ENCODE results near the gene MTHFD1L. TPM values are rescaled to one million over a fixed set of nuclear protein-coding genes. Genes with fewer than 3 reads are reported as not detected.

MTHFD1L gene
- total and polyA plus RNA-seq, 2 of the 8 experiments (the other 6 are each of a cell fraction or from before 2014, with no cell fraction given) = 29.2 to 105 TPM

DNA sequence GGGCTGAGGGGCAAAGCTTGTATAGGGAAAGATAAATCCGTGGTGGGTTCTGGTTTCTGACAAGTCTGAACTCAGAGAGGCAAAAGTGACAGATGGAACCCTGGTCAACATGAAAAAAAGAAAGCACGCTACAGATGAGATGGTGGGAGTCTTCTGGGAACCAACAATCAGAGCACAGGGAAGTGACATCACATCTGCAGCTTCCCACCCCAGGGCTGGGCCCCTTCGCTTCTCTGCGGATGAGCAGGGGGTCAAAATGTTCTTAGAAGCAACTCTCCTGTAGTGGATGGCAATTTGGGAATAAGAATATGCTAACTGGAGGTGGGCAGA lies 245.0 kb downstream of the MTHFD1L start:
- Histone ChIP-seq H2BK12ac (ENCODE audit: low read depth, low read length) (no peak overlapping the region), H3K23ac (ENCODE audit: insufficient read length) (no peak overlapping the region), H3K79me2 (ENCODE audit: control insufficient read depth in 1 of 2, insufficient read depth in 2 of 2, low read length in 2 of 2) (no peaks in the 10 kb centered on the region), H3K27ac (ENCODE audit: low read depth, low read length) (no peak overlapping the region), H3K56ac (replicated peaks; ENCODE audit: insufficient read length, low read depth, low read length) (no peak overlapping the region), H4K8ac (ENCODE audit: extremely low read depth, insufficient read depth, low read length) (no peak overlapping the region), H4K91ac (replicated peaks; ENCODE audit: insufficient read length, low read length) (no peak overlapping the region), H2BK20ac (ENCODE audit: low read length) (no peak overlapping the region), H4K5ac (ENCODE audit: insufficient read length, low read depth, low read length) (no peak overlapping the region), H3K4me3 (ENCODE audit: extremely low read depth in 1 of 4, insufficient read depth in 2 of 4, low read depth in 3 of 4, low read length in 4 of 4) (no peak overlapping the region), H3K14ac (ENCODE audit: insufficient read length) (no peak overlapping the region), H2AFZ (ENCODE audit: low read length) (no peak overlapping the region), H2AK5ac (ENCODE audit: low read depth, low read length) (no peak overlapping the region), H3K9ac (replicated peaks in 1 of 4; ENCODE audit: extremely low read depth in 1 of 4, low read depth in 3 of 4, low read length in 3 of 4) (no peak overlapping the region), H2BK15ac (ENCODE audit: low read length) (no peak overlapping the region), H3K9me3 (ENCODE audit: insufficient read depth in 2 of 2, low read depth in 1 of 2, low read length in 1 of 2) (no peaks in the 10 kb centered on the region), H3K18ac (ENCODE audit: extremely low read depth, low read length) (no peak overlapping the region), H3K4me1 (replicated peaks in 1 of 4; ENCODE audit: control insufficient read depth in 3 of 4, insufficient read depth in 4 of 4, low read length in 3 of 4) (no peaks in the 10 kb centered on the region), H3K23me2 (ENCODE audit: low read depth, low read length) (no peaks in the 10 kb centered on the region), H3K27me3 (replicated peaks in 1 of 4; ENCODE audit: control insufficient read depth in 3 of 4, extremely low read depth in 1 of 4, insufficient read depth in 3 of 4, low read length in 3 of 4) (no peaks in the 10 kb centered on the region), H4K20me1 (replicated peaks in 1 of 2; ENCODE audit: control insufficient read depth in 1 of 2, insufficient read depth in 2 of 2, low read length in 2 of 2) (no peaks in the 10 kb centered on the region), H2BK120ac (replicated peaks; ENCODE audit: low read depth, low read length) (no peak overlapping the region), H2BK5ac (ENCODE audit: low read depth, low read length) (no peak overlapping the region), H3K4ac (replicated peaks; ENCODE audit: insufficient read length, low read depth, low read length) (no peak overlapping the region), H3K79me1 (ENCODE audit: low read depth, low read length) (no peaks in the 10 kb centered on the region), H3K36me3 (ENCODE audit: control insufficient read depth in 2 of 4, insufficient read depth in 4 of 4, low read length in 3 of 4) (no peaks in the 10 kb centered on the region), H3K4me2 (ENCODE audit: insufficient read depth in 1 of 2, low read depth in 2 of 2, low read length in 2 of 2) (no peak overlapping the region)
- DNase-seq (ENCODE audit: low read depth in 1 of 2, low spot score in 2 of 2) (no peak), FAIRE-seq (no peak)
- CTCF ChIA-PET (ENCODE audit: partially characterized antibody) = interaction anchor here (0.6 to 2.3 kb wide), 6 partner anchors 11 to 220 kb away, joined by 3 to 8 read pairs (median 4); no protein-coding TSS in a partner anchor
- POLR2A ChIA-PET (ENCODE audit: partially characterized antibody) = interaction anchor here (1.9 kb wide), 1 partner anchor 130 kb away, joined by 4 read pairs; the partner anchor contains the start of gene AKAP12
- 81% methylated on average over 4 of the region's 4 CpGs; no CpG with 5 or more reads in 1 of the 2 experiments for WGBS, 2 experiments (ENCODE audit: extremely low coverage in 1 of 2, insufficient coverage in 1 of 2, insufficient read length in 1 of 2, insufficient replicate concordance in 2 of 2, low coverage in 1 of 2, low lambda C conversion rate in 2 of 2, missing lambda C conversion rate in 1 of 2)
- TF ChIP-seq CHD1 (IDR thresholded peaks at IDR 0.05; ENCODE audit: low read depth, low read length) (no peak), MAFK (IDR thresholded peaks at IDR 0.05; ENCODE audit: low read depth, low read length) (no peak), SP2 (IDR thresholded peaks at IDR 0.05; ENCODE audit: low read length) (no peak), CTBP2 (IDR thresholded peaks at IDR 0.05; ENCODE audit: borderline replicate concordance, insufficient read depth, insufficient read length, low read length) (no peak)

Measured in H1 (cell line).